H1 (cell line): Measurements from ENCODE around the gene SHC3. TPM values are rescaled to one million over a fixed set of nuclear protein-coding genes. Genes with fewer than 3 reads are reported as not detected.

Source experiments
- BACH1 ChIP-seq: IDR thresholded peaks from 2 replicates; pipeline ENCODE4 v1.6.1; 2012; ENCODE audit warnings: low read length, improper control_type of control experiment
- BCL11A ChIP-seq, 2 experiments: IDR thresholded peaks; one replicate each; pipeline ENCODE4 v1.6.1; 2011; ENCODE audit warnings: low read depth in 2 of 2, low read length in 2 of 2, mild to moderate bottlenecking in 2 of 2
- CTBP2 ChIP-seq: IDR thresholded peaks from 2 replicates; pipeline ENCODE4 v1.7.0; 2011; ENCODE audit warnings: borderline replicate concordance, mild to moderate bottlenecking, moderate library complexity, mixed read lengths, low read length; ENCODE audit not compliant: insufficient read depth, insufficient read length
- EGR1 ChIP-seq: IDR thresholded peaks from 2 replicates; pipeline ENCODE4 v1.6.1; 2011; ENCODE audit warnings: low read depth, low read length, borderline replicate concordance
- EP300 ChIP-seq, 2 experiments: IDR thresholded peaks; 1 replicate in 1 of 2; 2 replicates in 1 of 2; pipeline ENCODE4 v1.6.1; 2011 to 2012; ENCODE audit warnings: low read depth in 2 of 2, low read length in 2 of 2, mild to moderate bottlenecking in 2 of 2, borderline replicate concordance in 1 of 2, inconsistent platforms in 1 of 2, moderate library complexity in 1 of 2
- POLR2AphosphoS5 ChIP-seq: IDR thresholded peaks from 2 replicates; pipeline ENCODE4 v1.6.1; 2011; ENCODE audit warnings: low read depth, low read length
- SAP30 ChIP-seq: fragments of 300-600 bp; sonication (generic); IDR thresholded peaks from 2 replicates; pipeline ENCODE4 v1.7.1; 2012; ENCODE audit warnings: low read length, moderate library complexity, mild to moderate bottlenecking, inconsistent platforms; ENCODE audit not compliant: insufficient read depth, insufficient replicate concordance
- polyA plus RNA-seq, 7 experiments: library from polyadenylated mRNA; depleted of rRNA in 3 of 7; stranded (reverse) in 5 of 7; unstranded in 2 of 7; fragments of >200 nt in 5 of 7; fragments of 200-250 nt in 2 of 7; gene quantifications; 1 replicate in 5 of 7; 2 replicates in 1 of 7; 4 replicates in 1 of 7; pipeline versions ENCODE4 v1.2.1 to v1.2.3, GENCODE V29; 2011 to 2013; ENCODE audit warnings: missing spikeins in 2 of 7, mixed read lengths in 2 of 7
- total RNA-seq: library from RNA; stranded (reverse); fragmentation: NEBNext Ultra II Directional; extraction: Animal tissue kit (Norgen Biotek cat#: 25700); gene quantifications from 2 replicates; pipeline ENCODE4 v1.2.1, GENCODE V29; 2021

The SHC3 gene
- total and polyA plus RNA-seq, 2 of the 8 experiments (the other 6 are each of a cell fraction or from before 2014, with no cell fraction given) = 1.4 to 7.1 TPM

- TF ChIP-seq POLR2AphosphoS5 (no peak), EP300 (IDR thresholded peaks at IDR 0.05; ENCODE audit: borderline replicate concordance in 1 of 2, low read depth in 2 of 2, low read length in 2 of 2) (no peak), BACH1 (no peak), BCL11A (IDR thresholded peaks at IDR 0.05; ENCODE audit: low read depth in 2 of 2, low read length in 2 of 2) (no peak), CTBP2 (no peak), EGR1 (no peak), SAP30 (no peak)
These were observed 111.8 kb downstream of the SHC3 start (continued) for GRCh38 chr9:89066835-89067234.
